Endodermal cell (in vitro differentiated cells): Measurements from ENCODE around the gene KCNK16. TPM values are rescaled to one million over a fixed set of nuclear protein-coding genes. Genes with fewer than 3 reads are reported as not detected.

Experiments used
- DNase-seq: peaks from one replicate; pipeline ENCODE4 v3.0.0-alpha.2; 2017
- H3K27ac ChIP-seq: 2 replicates; pipeline ENCODE4 v1.5.1; 2013; ENCODE audit warnings: mild to moderate bottlenecking, low read depth, low read length, moderate library complexity
- H3K27me3 ChIP-seq: 2 replicates; pipeline ENCODE4 v1.6.1; 2013; ENCODE audit warnings: mild to moderate bottlenecking, low read length, moderate library complexity; ENCODE audit not compliant: insufficient read depth, control insufficient read depth, poor library complexity, severe bottlenecking
- H3K36me3 ChIP-seq: 2 replicates; pipeline ENCODE4 v1.7.0; 2013; ENCODE audit warnings: mild to moderate bottlenecking, low read length, moderate library complexity; ENCODE audit not compliant: control insufficient read depth, insufficient read depth
- H3K4me1 ChIP-seq: one replicate; pipeline ENCODE4 v1.7.0; 2013; ENCODE audit warnings: low read length; ENCODE audit not compliant: control insufficient read depth, insufficient read depth
- H3K4me3 ChIP-seq: 2 replicates; pipeline ENCODE4 v1.5.1; 2013; ENCODE audit warnings: mild to moderate bottlenecking, low read length, moderate library complexity
- H3K9ac ChIP-seq: 2 replicates; pipeline ENCODE4 v1.6.1; 2013; ENCODE audit warnings: mild to moderate bottlenecking, low read length, moderate library complexity; ENCODE audit not compliant: poor library complexity, severe bottlenecking; ENCODE audit errors: extremely low read depth
- H3K9me3 ChIP-seq: 2 replicates; pipeline ENCODE4 v1.6.1; 2013; ENCODE audit warnings: mild to moderate bottlenecking, low read length, moderate library complexity; ENCODE audit not compliant: control insufficient read depth
- H3K27ac Mint-ChIP-seq: 2 replicates; pipeline ENCODE4 v1.8.0; 2020; ENCODE audit warnings: mixed read lengths
- H3K27me3 Mint-ChIP-seq: 2 replicates; pipeline ENCODE4 v1.8.0; 2021; ENCODE audit warnings: mild to moderate bottlenecking, mixed read lengths; ENCODE audit not compliant: insufficient read depth
- H3K36me3 Mint-ChIP-seq: 2 replicates; pipeline ENCODE4 v1.8.0; 2020; ENCODE audit warnings: low read depth, mixed read lengths
- H3K4me1 Mint-ChIP-seq: 2 replicates; pipeline ENCODE4 v1.8.0; 2020; ENCODE audit warnings: mixed read lengths
- H3K4me3 Mint-ChIP-seq: 2 replicates; pipeline ENCODE4 v1.8.0; 2020; ENCODE audit warnings: mild to moderate bottlenecking, moderate library complexity, mixed read lengths
- H3K9me3 Mint-ChIP-seq: 2 replicates; pipeline ENCODE4 v1.8.0; 2020; ENCODE audit warnings: mild to moderate bottlenecking, mixed read lengths
- CTCF ChIP-seq: fragments of 200-600 bp; sonication (generic); conservative IDR thresholded peaks from 2 replicates; pipeline ENCODE4 v1.5.0; 2021; ENCODE audit warnings: antibody characterized with exemption, mild to moderate bottlenecking
- WGBS, 2 experiments: methylation state at CpG; one replicate each; pipeline versions ENCODE4 v1.1.5 to v1.1.7; 2013; ENCODE audit warnings: missing lambda C conversion rate in 2 of 2, mixed read lengths in 1 of 2; ENCODE audit not compliant: insufficient coverage in 1 of 2, insufficient read length in 1 of 2; 5-methylcytosine and 5-hydroxymethylcytosine counted together
- total RNA-seq, 2 donors: library from RNA; stranded (reverse); fragmentation: NEBNext Ultra II Directional in 1 of 2; extraction: Animal tissue kit (Norgen Biotek cat#: 25700) in 1 of 2; gene quantifications; 2 replicates in 1 of 2; 3 replicates in 1 of 2; pipeline ENCODE4 v1.2.1, GENCODE V29; 2021

Gene KCNK16
- total RNA-seq, 2 donors from 2014 or later, result not detected

- no peak overlapping the region for H3K4me3 Mint-ChIP-seq
- no peaks in the 10 kb centered on the region for H3K36me3 Mint-ChIP-seq
These were observed 28.4 kb upstream of the KCNK16 start for GRCh38 chr6:39350723-39351505.

GRCh38 chr6:39348740-39349139, 26.2 kb upstream of the KCNK16 start:
- Histone ChIP-seq H3K36me3 (no peaks in the 10 kb centered on the region), H3K9ac (no peak overlapping the region), H3K27ac (no peak overlapping the region), H3K9me3 (no peaks in the 10 kb centered on the region), H3K4me3 (no peak overlapping the region), H3K4me1 (no peaks in the 10 kb centered on the region), H3K27me3 (no peaks in the 10 kb centered on the region)
- WGBS, 2 experiments, result 91 to 95% methylated on average over 14 to 15 of the region's 15 CpGs
- no peaks in the 10 kb centered on the region for H3K36me3 Mint-ChIP-seq
- no peak overlapping the region for H3K4me3 Mint-ChIP-seq
- H3K9me3 Mint-ChIP-seq, result no peaks in the 10 kb centered on the region
- no peak for TF ChIP-seq CTCF
- peaks cover 9% of the 10 kb centered on the region for H3K4me1 Mint-ChIP-seq
- peaks cover 2% of the 10 kb centered on the region for H3K27me3 Mint-ChIP-seq
- DNase-seq, result no peak
- no peak overlapping the region for H3K27ac Mint-ChIP-seq

More at GRCh38 chr6:39350723-39351505, 28.4 kb upstream of the KCNK16 start:
- Mint-ChIP-seq H3K27ac (no peak overlapping the region), H3K9me3 (no peaks in the 10 kb centered on the region), H3K27me3 (peaks cover 2% of the 10 kb centered on the region), H3K4me1 (peaks cover under 1% of the 10 kb centered on the region)
- DNase-seq, result no peak
- TF ChIP-seq CTCF, result no peak
- Histone ChIP-seq H3K36me3 (no peaks in the 10 kb centered on the region), H3K9ac (no peak overlapping the region), H3K27me3 (no peaks in the 10 kb centered on the region), H3K9me3 (no peaks in the 10 kb centered on the region), H3K4me3 (no peak overlapping the region), H3K27ac (no peak overlapping the region), H3K4me1 (no peaks in the 10 kb centered on the region)
- 96 to 100% methylated on average over 7 to 13 of the region's 13 CpGs for WGBS, 2 experiments

- Mint-ChIP-seq H3K27me3 (peaks cover 2% of the 10 kb centered on the region), H3K36me3 (no peaks in the 10 kb centered on the region), H3K27ac (no peak overlapping the region), H3K4me3 (no peak overlapping the region), H3K9me3 (no peaks in the 10 kb centered on the region), H3K4me1 (peaks cover 16% of the 10 kb centered on the region)
- H3K27me3 ChIP-seq, result no peaks in the 10 kb centered on the region
- no peaks in the 10 kb centered on the region for H3K36me3 ChIP-seq
- H3K9ac ChIP-seq, result no peak overlapping the region
- peaks cover 3% of the 10 kb centered on the region for H3K4me1 ChIP-seq
- H3K27ac ChIP-seq, result no peak overlapping the region
- H3K9me3 ChIP-seq, result no peaks in the 10 kb centered on the region
- peak; percentile 92 for TF ChIP-seq CTCF
- H3K4me3 ChIP-seq, result no peak overlapping the region
- WGBS, 2 experiments, result 54 to 56% methylated on average over 6 to 9 of the region's 9 CpGs
- DNase-seq, result peak; percentile 95
These were observed 25.5 kb upstream of the KCNK16 start for GRCh38 chr6:39347906-39348585.
